ACC112 (cell line): ENCODE data around the gene CD74.
"Not testable (repeated sequence)": the region's sequence is repeated elsewhere in the genome, so short reads cannot be mapped to it uniquely, and the experiment has no call there.

ENCODE experiments used
- H2AFZ ChIP-seq: fragments of 200-600 bp; sonication (generic); one replicate; pipeline ENCODE4 v1.6.0; 2017; ENCODE audit warnings: antibody characterized with exemption, low read length; ENCODE audit not compliant: unreplicated experiment
- H3K27ac ChIP-seq: fragments of 200-600 bp; sonication (generic); 2 replicates; pipeline ENCODE4 v1.5.1; 2014; ENCODE audit warnings: low read depth, mild to moderate bottlenecking, antibody characterized with exemption, low read length, moderate library complexity
- H3K27me3 ChIP-seq: fragments of 200-600 bp; sonication (generic); 2 replicates; pipeline ENCODE4 v1.6.1; 2014; ENCODE audit warnings: mild to moderate bottlenecking, antibody characterized with exemption, low read length, moderate library complexity, mixed read lengths; ENCODE audit not compliant: insufficient read depth
- H3K36me3 ChIP-seq: fragments of 200-600 bp; sonication (generic); 2 replicates; pipeline ENCODE4 v1.6.1; 2016; ENCODE audit warnings: mild to moderate bottlenecking, antibody characterized with exemption, low read length, moderate library complexity, mixed read lengths; ENCODE audit not compliant: insufficient read depth
- H3K4me1 ChIP-seq: fragments of 200-600 bp; sonication (generic); one replicate; pipeline ENCODE4 v1.6.1; 2016; ENCODE audit warnings: low read length, mixed read lengths; ENCODE audit not compliant: insufficient read depth, unreplicated experiment, control insufficient read depth
- H3K4me3 ChIP-seq: fragments of 200-600 bp; sonication (generic); 2 replicates; pipeline ENCODE4 v1.5.1; 2014; ENCODE audit warnings: mild to moderate bottlenecking, low read depth, low read length
- H3K79me2 ChIP-seq: fragments of 200-600 bp; sonication (generic); one replicate; pipeline ENCODE4 v1.6.0; 2016; ENCODE audit warnings: low read length; ENCODE audit not compliant: control insufficient read depth, unreplicated experiment, insufficient read depth

The CD74 gene

DNA sequence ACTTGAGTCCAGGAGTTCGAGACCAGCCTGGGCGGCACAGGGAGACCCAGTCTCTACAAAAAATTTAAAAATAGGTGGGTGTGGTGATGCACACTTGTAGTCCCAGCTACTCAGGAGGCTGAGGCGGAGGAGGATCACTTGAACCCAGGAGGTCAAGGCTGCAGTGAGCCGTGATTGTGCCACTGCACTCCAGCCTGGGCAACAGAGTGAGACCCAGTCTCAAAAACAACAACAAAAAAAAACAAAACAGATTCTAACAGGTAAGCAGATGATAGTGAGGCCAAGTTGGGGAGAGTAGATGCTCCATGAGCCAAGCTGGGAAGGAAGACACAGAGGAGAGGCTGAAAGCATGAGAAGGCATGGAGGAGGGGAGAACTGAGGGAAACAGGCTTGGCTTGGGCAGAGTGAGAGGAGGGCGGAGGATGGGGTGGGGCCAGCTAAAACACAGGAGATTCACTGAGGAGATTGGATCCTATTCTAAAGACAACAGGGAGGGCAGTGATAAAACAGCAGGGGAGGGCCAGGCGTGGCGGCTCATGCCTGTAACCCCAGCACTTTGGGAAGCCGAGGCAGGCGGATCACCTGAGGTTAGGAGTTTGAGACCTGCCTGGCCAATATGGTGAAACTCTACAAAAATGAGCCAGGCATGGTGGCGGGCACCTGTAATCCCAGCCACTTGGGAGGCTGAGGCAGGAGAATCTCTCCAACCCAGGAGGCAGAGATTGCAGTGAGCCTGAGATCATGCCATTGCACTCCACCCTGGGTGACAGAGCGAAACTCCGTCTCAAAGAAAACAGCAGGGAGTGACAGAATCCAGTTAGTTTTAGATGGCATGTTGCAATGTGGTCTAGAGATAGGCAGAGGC lies 28.5 kb upstream of the CD74 start:
- Histone ChIP-seq H2AFZ (no peak overlapping the region), H3K4me1 (no peaks in the 10 kb centered on the region), H3K36me3 (peaks cover 14% of the 10 kb centered on the region), H3K4me3 (no peak overlapping the region), H3K79me2 (peaks cover 8% of the 10 kb centered on the region), H3K27me3 (no peaks in the 10 kb centered on the region), H3K27ac (no peak overlapping the region)

DNA sequence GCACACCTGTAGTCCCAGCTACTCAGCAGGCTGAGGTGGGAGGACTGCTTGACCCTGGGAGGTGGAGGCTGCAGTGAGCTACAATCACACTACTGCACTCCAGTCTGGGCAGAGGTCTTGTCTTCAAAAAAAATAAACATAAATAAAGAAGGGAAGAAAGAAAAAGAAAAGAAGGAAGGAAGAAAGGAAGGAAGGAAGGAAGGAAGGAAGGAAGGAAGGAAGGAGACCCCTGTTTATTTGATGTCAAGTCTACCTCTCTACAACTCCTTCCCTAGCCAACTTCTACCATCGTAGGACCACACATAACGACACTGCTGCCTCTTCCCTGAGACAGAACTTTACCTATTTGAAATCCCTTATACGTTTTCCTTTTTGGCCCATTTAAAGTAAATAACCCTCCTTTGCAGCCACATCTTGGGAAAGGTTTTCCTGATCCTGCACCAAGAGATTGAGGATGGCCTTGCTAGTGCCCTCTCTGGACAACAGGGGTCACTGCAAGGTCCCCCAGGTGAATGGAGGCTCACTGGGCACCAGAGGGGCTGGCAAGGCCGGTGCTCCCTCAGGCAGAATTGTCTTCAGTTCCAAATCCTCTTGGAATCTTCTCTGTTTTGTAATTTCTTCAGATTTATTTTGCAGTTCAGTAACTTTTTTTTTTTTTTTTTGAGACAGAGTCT lies 26.3 kb upstream of the CD74 start:
- H3K27ac ChIP-seq, result no peak overlapping the region
- no peaks in the 10 kb centered on the region for H3K4me1 ChIP-seq
- H3K36me3 ChIP-seq, result no peaks in the 10 kb centered on the region; the same call in 1 of the 2 replicates
- H2AFZ ChIP-seq, result no peak overlapping the region
- no peaks in the 10 kb centered on the region for H3K79me2 ChIP-seq
- no peak overlapping the region for H3K4me3 ChIP-seq
- H3K27me3 ChIP-seq, result no peaks in the 10 kb centered on the region

DNA sequence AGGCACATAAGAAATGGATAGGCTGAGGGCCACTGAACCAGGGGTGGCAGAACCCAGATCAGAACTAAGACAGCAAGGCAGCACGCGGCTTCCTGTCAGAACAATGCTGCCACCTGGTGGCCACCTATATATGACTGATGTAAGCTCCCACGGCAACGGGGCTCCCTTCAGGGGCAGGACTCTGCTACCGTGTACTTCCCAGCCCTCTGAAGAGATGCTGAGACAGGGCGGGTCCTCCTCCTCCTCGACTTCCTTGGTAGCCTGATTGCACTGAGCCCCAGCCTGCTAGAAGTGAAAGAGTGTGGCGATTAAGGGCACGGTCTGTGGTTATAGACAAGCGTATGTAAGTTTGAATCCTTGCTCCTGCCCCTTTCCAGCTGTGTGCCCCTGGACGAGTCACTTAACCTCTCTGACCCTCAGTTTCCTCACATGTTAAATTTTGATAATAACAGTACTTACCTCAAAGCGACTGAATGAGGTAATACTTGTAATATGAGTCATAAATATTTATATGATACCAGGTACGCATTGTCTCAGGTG lies 23.5 kb upstream of the CD74 start:
- Histone ChIP-seq H3K4me3 (no peak overlapping the region), H3K36me3 (no peaks in the 10 kb centered on the region), H3K27me3 (no peaks in the 10 kb centered on the region), H3K4me1 (no peaks in the 10 kb centered on the region), H3K79me2 (no peaks in the 10 kb centered on the region), H3K27ac (no peak overlapping the region), H2AFZ (no peak overlapping the region)

DNA sequence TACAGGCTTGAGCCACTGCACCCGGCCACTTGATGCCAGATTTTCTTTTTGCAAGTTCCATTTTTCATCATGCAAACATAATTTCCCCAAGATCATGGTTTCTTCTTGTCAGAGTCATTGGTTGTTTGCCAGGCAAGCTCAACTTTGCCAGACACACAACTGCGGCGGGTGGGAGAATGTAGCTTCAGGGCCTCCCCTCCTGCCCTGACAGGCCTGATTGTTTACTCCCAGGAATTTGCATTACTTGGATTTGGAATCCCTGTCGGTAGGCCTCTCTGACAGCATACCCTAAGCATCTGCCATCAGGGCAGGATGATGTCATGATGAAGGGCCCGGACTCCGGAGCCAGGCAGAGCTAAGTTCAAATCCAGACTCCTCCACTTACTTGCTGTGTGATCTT lies 21.8 kb upstream of the CD74 start:
- H3K36me3 ChIP-seq, result no peaks in the 10 kb centered on the region
- H3K27ac ChIP-seq, result no peak overlapping the region
- no peaks in the 10 kb centered on the region for H3K79me2 ChIP-seq
- H2AFZ ChIP-seq, result no peak overlapping the region
- no peaks in the 10 kb centered on the region for H3K27me3 ChIP-seq
- no peak overlapping the region for H3K4me3 ChIP-seq
- no peaks in the 10 kb centered on the region for H3K4me1 ChIP-seq

GRCh38 chr5:150431574-150431973 lies 18.9 kb upstream of the CD74 start:
- Histone ChIP-seq H3K4me1 (no peaks in the 10 kb centered on the region), H3K4me3 (no peak overlapping the region), H3K36me3 (no peaks in the 10 kb centered on the region), H3K27me3 (no peaks in the 10 kb centered on the region), H2AFZ (peak overlapping the region; percentile 69), H3K27ac (no peak overlapping the region), H3K79me2 (no peaks in the 10 kb centered on the region)

GRCh38 chr5:150431048-150431447 lies 18.3 kb upstream of the CD74 start:
- Histone ChIP-seq H3K79me2 (no peaks in the 10 kb centered on the region), H3K4me3 (no peak overlapping the region), H3K4me1 (no peaks in the 10 kb centered on the region), H2AFZ (no peak overlapping the region), H3K36me3 (no peaks in the 10 kb centered on the region), H3K27me3 (no peaks in the 10 kb centered on the region), H3K27ac (no peak overlapping the region)

- H3K79me2 ChIP-seq, result no peaks in the 10 kb centered on the region
- no peak overlapping the region for H3K4me3 ChIP-seq
- no peaks in the 10 kb centered on the region for H3K36me3 ChIP-seq
- H3K27ac ChIP-seq, result no peak overlapping the region
- H3K27me3 ChIP-seq, result no peaks in the 10 kb centered on the region
- no peak overlapping the region for H2AFZ ChIP-seq
- H3K4me1 ChIP-seq, result no peaks in the 10 kb centered on the region
Observed at GRCh38 chr5:150429410-150429873, 16.7 kb upstream of the CD74 start.

- H3K27me3 ChIP-seq, result no peaks in the 10 kb centered on the region
- H3K79me2 ChIP-seq, result no peaks in the 10 kb centered on the region
- H2AFZ ChIP-seq, result no peak overlapping the region
- no peaks in the 10 kb centered on the region for H3K36me3 ChIP-seq
- no peak overlapping the region for H3K4me3 ChIP-seq
- no peak overlapping the region for H3K27ac ChIP-seq
- H3K4me1 ChIP-seq, result no peaks in the 10 kb centered on the region
Observed at GRCh38 chr5:150428978-150429377, 16.3 kb upstream of the CD74 start.

GRCh38 chr5:150428106-150428876 lies 15.6 kb upstream of the CD74 start:
- Histone ChIP-seq H3K27ac (no peak overlapping the region), H2AFZ (no peak overlapping the region), H3K27me3 (no peaks in the 10 kb centered on the region), H3K4me1 (no peaks in the 10 kb centered on the region), H3K4me3 (no peak overlapping the region), H3K79me2 (no peaks in the 10 kb centered on the region), H3K36me3 (no peaks in the 10 kb centered on the region)

- H3K27me3 ChIP-seq, H2AFZ ChIP-seq, H3K27ac ChIP-seq, H3K79me2 ChIP-seq, H3K4me3 ChIP-seq, H3K36me3 ChIP-seq, H3K4me1 ChIP-seq: not testable (repeated sequence)
Observed at GRCh38 chr5:150426165-150426564, 13.5 kb upstream of the CD74 start.
